Adrenal gland (tissue), 12 donors: ENCODE measurements around the gene ZNF148. TPM values are rescaled to one million over a fixed set of nuclear protein-coding genes. Genes with fewer than 3 reads are reported as not detected.
"Not testable (repeated sequence)": the region's sequence is repeated elsewhere in the genome, so short reads cannot be mapped to it uniquely, and the experiment has no call there.

Source experiments
- DNase-seq, 7 donors: peaks; one replicate each; pipeline ENCODE4 v3.0.0-alpha.2; 2019 to 2020
- H3K27ac ChIP-seq, 5 donors: fragments of 200-600 bp; sonication (generic) in 4 of 5; 1 replicate in 3 of 5; 2 replicates in 2 of 5; pipeline versions ENCODE4 v1.5.1 to v1.8.0; 2016 to 2020; ENCODE audit warnings: mild to moderate bottlenecking in 1 of 5
- H3K27me3 ChIP-seq: fragments of 200-600 bp; 2 replicates; pipeline ENCODE4 v1.8.0; 2021
- H3K36me3 ChIP-seq, 2 donors: fragments of 200-600 bp; replicated peaks in 1 of 2; 1 replicate in 1 of 2; 2 replicates in 1 of 2; pipeline versions ENCODE4 v1.5.1 to v1.8.0; 2018 to 2022
- H3K4me1 ChIP-seq, 2 donors: fragments of 200-600 bp; replicated peaks in 1 of 2; 1 replicate in 1 of 2; 2 replicates in 1 of 2; pipeline versions ENCODE4 v1.5.1 to v1.8.0; 2018 to 2021
- H3K4me3 ChIP-seq, 4 donors: fragments of 200-600 bp; sonication (generic) in 3 of 4; one replicate each; pipeline ENCODE4 v1.5.1; 2016 to 2018
- H3K9me3 ChIP-seq, 3 donors: fragments of 200-600 bp; sonication (generic) in 1 of 3; replicated peaks in 1 of 3; 1 replicate in 2 of 3; 2 replicates in 1 of 3; pipeline versions ENCODE4 v1.5.1 to v1.8.0; 2016 to 2021
- POLR2A ChIP-seq, 2 donors: fragments of 450-650 bp; IDR thresholded peaks; one replicate each; pipeline ENCODE4 v1.6.1; 2017; ENCODE audit warnings: antibody characterized with exemption in 2 of 2, mild to moderate bottlenecking in 2 of 2, moderate library complexity in 1 of 2
- WGBS, 4 donors: extraction: QIAGEN DNeasy Blood & Tissue Kit in 2 of 4; methylation state at CpG; one replicate each; pipeline versions ENCODE4 v1.1.5 to v1.1.7; 2013 to 2017; 5-methylcytosine and 5-hydroxymethylcytosine counted together
- intact Hi-C, 2 donors: fragments of 100-400 bp; cut with DNase I; formaldehyde crosslinking; loops; one replicate each; pipeline versions ENCODE4 v1.14.1 to v1.15.0; 2022 to 2023
- polyA plus RNA-seq, 3 donors: library from polyadenylated mRNA; stranded (reverse); fragments of 200-250 nt in 2 of 3; fragments of 350-450 nt in 1 of 3; fragmentation: Illumina TruSeq in 1 of 3; extraction: RNeasy Lipid Tissue Mini Kit (QIAGEN cat#74804) in 1 of 3; gene quantifications; one replicate each; pipeline ENCODE4 v1.2.3, GENCODE V29; 2013 to 2014
- total RNA-seq, 9 donors: library from RNA; depleted of rRNA in 4 of 9; stranded (reverse); fragments of >200 nt in 4 of 9; fragments of 120-200 nt in 1 of 9; fragmentation: NEBNext Ultra II Directional in 1 of 9; extraction: Animal tissue kit (Norgen Biotek cat#: 25700) in 1 of 9; gene quantifications; one replicate each; pipeline versions ENCODE4 v1.1.0 to v1.2.4, GENCODE V29; 2013 to 2023
- TF ChIP-seq, protein P1 (sequence below), 6 experiments: fragments of 450-650 bp in 4 of 6; fragments of 200-600 bp in 2 of 6; sonication (generic) in 1 of 6; IDR thresholded peaks; 1 replicate in 5 of 6; 2 replicates in 1 of 6; pipeline versions ENCODE4 v1.5.1 to v1.8.0; 2016 to 2021; ENCODE audit warnings: antibody characterized with exemption in 6 of 6, mild to moderate bottlenecking in 2 of 6, moderate library complexity in 1 of 6
- donor health status: healthy with polysubstance abuse.
- donor health status: Bipolar disorder and iron deficiency.
- donor health status: DM: yes; HTN: yes; CAD: no.
- donor health status: DM: no; HTN: no; CAD: no.
- donor health status: DM: no; HTN: no; CAD: no.
- donor health status: DM: yes; HTN: yes; CAD: no.

ZNF148 gene
- total and polyA plus RNA-seq, 12 donors: 3.0 to 58.2 (median 30.9) TPM

DNA sequence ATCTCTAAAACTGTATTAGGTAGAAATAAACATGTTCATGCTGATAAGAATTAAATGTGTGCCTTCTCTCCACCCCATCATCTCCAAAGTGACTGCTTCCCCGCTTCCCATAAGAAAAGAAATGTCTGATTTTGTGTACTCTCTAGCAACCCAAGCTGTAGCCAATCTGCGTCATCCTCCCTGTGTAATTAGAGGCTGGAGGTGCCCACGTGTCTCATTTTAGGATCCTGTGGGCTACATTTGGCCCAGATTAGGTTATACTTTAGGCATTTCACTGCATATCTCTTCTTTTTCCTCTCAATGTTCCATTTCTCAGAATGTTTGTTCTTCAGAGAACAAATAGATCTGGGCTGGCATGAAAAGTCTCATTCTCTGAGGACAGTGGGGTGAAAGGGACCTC is 19.3 kb upstream of the ZNF148 start:
- 86 to 92% (median 89%) methylated on average over 3 of the region's 3 CpGs for WGBS, 4 donors
- Histone ChIP-seq H3K36me3 (no peaks in the 10 kb centered on the region), H3K4me3 (no peak overlapping the region), H3K4me1 (no peaks in the 10 kb centered on the region), H3K27ac (no peak overlapping the region), H3K9me3 (no peaks in the 10 kb centered on the region), H3K27me3 (no peaks in the 10 kb centered on the region)
- intact Hi-C loops: no loop called here
- no peak for DNase-seq
- TF ChIP-seq, protein P1, sequence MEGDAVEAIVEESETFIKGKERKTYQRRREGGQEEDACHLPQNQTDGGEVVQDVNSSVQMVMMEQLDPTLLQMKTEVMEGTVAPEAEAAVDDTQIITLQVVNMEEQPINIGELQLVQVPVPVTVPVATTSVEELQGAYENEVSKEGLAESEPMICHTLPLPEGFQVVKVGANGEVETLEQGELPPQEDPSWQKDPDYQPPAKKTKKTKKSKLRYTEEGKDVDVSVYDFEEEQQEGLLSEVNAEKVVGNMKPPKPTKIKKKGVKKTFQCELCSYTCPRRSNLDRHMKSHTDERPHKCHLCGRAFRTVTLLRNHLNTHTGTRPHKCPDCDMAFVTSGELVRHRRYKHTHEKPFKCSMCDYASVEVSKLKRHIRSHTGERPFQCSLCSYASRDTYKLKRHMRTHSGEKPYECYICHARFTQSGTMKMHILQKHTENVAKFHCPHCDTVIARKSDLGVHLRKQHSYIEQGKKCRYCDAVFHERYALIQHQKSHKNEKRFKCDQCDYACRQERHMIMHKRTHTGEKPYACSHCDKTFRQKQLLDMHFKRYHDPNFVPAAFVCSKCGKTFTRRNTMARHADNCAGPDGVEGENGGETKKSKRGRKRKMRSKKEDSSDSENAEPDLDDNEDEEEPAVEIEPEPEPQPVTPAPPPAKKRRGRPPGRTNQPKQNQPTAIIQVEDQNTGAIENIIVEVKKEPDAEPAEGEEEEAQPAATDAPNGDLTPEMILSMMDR (IDR thresholded peaks at IDR 0.05): no peak
- TF ChIP-seq POLR2A (IDR thresholded peaks at IDR 0.05): no peak

DNA sequence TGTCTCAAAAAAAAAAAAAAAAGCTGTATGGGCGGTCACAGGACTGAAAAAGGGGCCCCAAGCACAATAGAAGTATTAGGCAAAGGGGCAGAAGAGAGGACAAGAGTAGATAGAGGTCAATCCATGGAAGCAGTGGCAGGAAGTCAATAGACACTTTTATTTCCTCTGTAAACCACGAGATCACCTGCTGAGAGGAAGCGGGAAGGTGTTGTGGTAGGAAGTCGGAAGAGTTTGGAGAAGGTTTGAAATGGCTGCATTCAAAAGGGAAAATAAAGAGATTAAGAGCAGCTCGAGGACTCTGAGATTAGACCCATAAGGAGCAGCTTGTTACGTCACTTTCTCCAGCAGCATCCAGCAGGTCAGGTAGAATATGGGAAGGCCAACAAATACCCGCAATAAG is 14.2 kb upstream of the ZNF148 start:
- 78 to 84% (median 80%) methylated on average over 7 of the region's 7 CpGs for WGBS, 4 donors
- H3K27ac ChIP-seq: no peak overlapping the region
- no peaks in the 10 kb centered on the region for H3K9me3 ChIP-seq
- no peak for DNase-seq
- intact Hi-C loops: no loop called here
- H3K4me3 ChIP-seq: no peak overlapping the region
- H3K4me1 ChIP-seq: no peaks in the 10 kb centered on the region
- no peaks in the 10 kb centered on the region for H3K27me3 ChIP-seq
- no peaks in the 10 kb centered on the region for H3K36me3 ChIP-seq
- TF ChIP-seq, protein P1 (IDR thresholded peaks at IDR 0.05): no peak
- TF ChIP-seq POLR2A (IDR thresholded peaks at IDR 0.05): no peak

DNA sequence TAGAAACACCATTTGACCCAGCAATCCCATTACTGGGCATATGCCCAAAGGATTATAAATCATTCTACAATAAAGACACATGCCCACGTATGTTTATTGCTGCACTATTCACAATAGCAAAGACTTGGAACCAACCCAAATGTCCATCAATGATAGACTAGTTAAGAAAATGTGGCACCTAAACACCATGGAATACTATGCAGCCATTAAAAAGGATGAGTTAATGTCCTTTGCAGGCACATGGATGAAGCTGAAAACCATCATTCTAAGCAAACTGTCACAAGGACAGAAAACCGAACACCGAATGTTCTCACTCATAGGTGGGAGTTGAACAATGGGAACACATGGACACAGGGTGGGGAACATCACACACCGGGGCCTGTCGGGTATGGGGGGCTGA is 13.2 kb upstream of the ZNF148 start:
- 80 to 87% (median 85%) methylated on average over 5 of the region's 5 CpGs for WGBS, 4 donors
- DNase-seq, intact Hi-C loops, H3K27me3 ChIP-seq, H3K27ac ChIP-seq, H3K9me3 ChIP-seq, H3K36me3 ChIP-seq, H3K4me3 ChIP-seq, H3K4me1 ChIP-seq: not testable (repeated sequence)

DNA sequence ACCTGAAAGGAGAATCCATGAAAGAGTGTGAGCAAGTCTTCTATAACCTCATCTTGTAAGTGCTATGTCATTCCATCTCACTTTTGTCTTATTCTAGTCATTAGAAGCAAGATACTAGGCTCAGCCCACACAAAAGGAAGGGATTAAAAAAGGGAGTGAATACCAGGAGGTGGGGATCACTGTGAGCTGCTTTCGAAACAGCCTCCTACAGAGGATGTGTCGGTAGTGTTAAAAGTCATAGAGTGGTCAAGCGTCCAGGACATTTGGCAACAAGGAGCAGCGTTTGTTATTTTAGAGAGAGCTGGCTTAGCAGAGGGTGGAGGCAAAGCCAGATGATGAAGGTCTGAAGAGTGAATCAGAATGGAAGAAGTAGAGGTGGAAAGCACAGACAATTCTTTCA is 11.7 kb upstream of the ZNF148 start:
- DNase-seq: no peak
- H3K27me3 ChIP-seq: no peaks in the 10 kb centered on the region
- no peaks in the 10 kb centered on the region for H3K36me3 ChIP-seq
- 77 to 82% (median 81%) methylated on average over 4 of the region's 4 CpGs for WGBS, 4 donors
- H3K4me1 ChIP-seq: no peaks in the 10 kb centered on the region
- H3K9me3 ChIP-seq: no peaks in the 10 kb centered on the region
- TF ChIP-seq POLR2A (IDR thresholded peaks at IDR 0.05): no peak
- TF ChIP-seq, protein P1 (IDR thresholded peaks at IDR 0.05): no peak
- H3K4me3 ChIP-seq: no peak overlapping the region
- intact Hi-C loops: no loop called here
- H3K27ac ChIP-seq: no peak overlapping the region

DNA sequence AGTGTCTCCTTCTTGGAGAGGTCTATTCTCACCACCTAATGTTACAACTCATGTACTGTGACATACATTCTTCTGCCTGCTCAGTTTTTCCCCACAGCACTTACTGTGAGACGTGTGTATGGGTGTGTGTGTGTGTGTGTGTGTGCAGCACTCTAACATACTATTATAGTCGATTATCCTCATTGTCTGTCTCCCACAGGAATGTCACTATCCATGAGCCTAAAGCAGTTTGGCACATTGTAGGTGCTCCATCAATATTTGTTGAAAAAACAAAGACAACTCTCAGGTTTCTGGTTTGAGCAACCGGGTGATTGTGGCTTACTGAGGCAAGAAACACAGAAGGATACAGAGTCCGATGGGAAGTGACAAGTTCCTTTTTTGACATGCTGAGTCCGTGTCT is 8.6 kb upstream of the ZNF148 start:
- TF ChIP-seq POLR2A (IDR thresholded peaks at IDR 0.05): no peak
- TF ChIP-seq, protein P1 (IDR thresholded peaks at IDR 0.05): no peak
- WGBS, 4 donors: 47 to 64% (median 56%) methylated on average over 5 of the region's 5 CpGs
- Histone ChIP-seq H3K4me1 (no peaks in the 10 kb centered on the region), H3K27me3 (no peaks in the 10 kb centered on the region), H3K36me3 (no peaks in the 10 kb centered on the region), H3K27ac (no peak overlapping the region), H3K4me3 (no peak overlapping the region), H3K9me3 (no peaks in the 10 kb centered on the region)
- intact Hi-C loops: no loop called here
- DNase-seq: no peak
